Vagina (tissue), 2 donors: ENCODE data around the gene HCRTR1. TPM values are rescaled to one million over a fixed set of nuclear protein-coding genes. Genes with fewer than 3 reads are reported as not detected.

Experiments
- DNase-seq, 2 donors: peaks; one replicate each; pipeline ENCODE4 v3.0.0-alpha.2; 2017; ENCODE audit errors: extremely low spot score in 2 of 2
- H3K27ac ChIP-seq: fragments of 200-600 bp; sonication (generic); one replicate; pipeline ENCODE4 v1.5.1; 2019
- H3K27me3 ChIP-seq: fragments of 200-600 bp; sonication (generic); one replicate; pipeline ENCODE4 v1.5.1; 2019
- H3K36me3 ChIP-seq, 2 donors: fragments of 200-600 bp; sonication (generic); one replicate each; pipeline ENCODE4 v1.5.1; 2017 to 2019
- H3K4me1 ChIP-seq: fragments of 200-600 bp; sonication (generic); one replicate; pipeline ENCODE4 v1.5.1; 2019
- H3K4me3 ChIP-seq, 2 donors: fragments of 200-600 bp; sonication (generic); 1 replicate in 1 of 2; 2 replicates in 1 of 2; pipeline ENCODE4 v1.5.1; 2016 to 2019
- H3K9me3 ChIP-seq: fragments of 200-600 bp; sonication (generic); one replicate; pipeline ENCODE4 v1.5.1; 2019
- CTCF ChIP-seq, 3 experiments: fragments of 450-650 bp in 2 of 3; fragments of 200-600 bp in 1 of 3; sonication (generic) in 1 of 3; IDR thresholded peaks; one replicate each; pipeline ENCODE4 v1.5.1; 2017 to 2019; ENCODE audit warnings: antibody characterized with exemption in 3 of 3, mild to moderate bottlenecking in 2 of 3, moderate library complexity in 2 of 3
- POLR2A ChIP-seq, 2 donors: fragments of 450-650 bp; IDR thresholded peaks; one replicate each; pipeline ENCODE4 v1.6.1; 2017; ENCODE audit warnings: antibody characterized with exemption in 2 of 2, mild to moderate bottlenecking in 2 of 2, moderate library complexity in 2 of 2
- POLR2AphosphoS5 ChIP-seq, 2 donors: sonication (generic); formaldehyde crosslinking; IDR thresholded peaks; one replicate each; pipeline ENCODE4 v1.9.0; 2017; ENCODE audit warnings: antibody characterized with exemption in 2 of 2, mild to moderate bottlenecking in 2 of 2, low read depth in 1 of 2; ENCODE audit not compliant: insufficient read depth in 1 of 2
- intact Hi-C: fragments of 100-400 bp; cut with DNase I; formaldehyde crosslinking; loops from one replicate; pipeline ENCODE4 v1.15.1; 2023
- total RNA-seq: library from RNA; depleted of rRNA; stranded (reverse); fragments of >200 nt; gene quantifications from one replicate; pipeline ENCODE4 v1.2.3, GENCODE V29; 2016

The HCRTR1 gene
- total RNA-seq, 1 donor from 2014 or later = not detected

DNA sequence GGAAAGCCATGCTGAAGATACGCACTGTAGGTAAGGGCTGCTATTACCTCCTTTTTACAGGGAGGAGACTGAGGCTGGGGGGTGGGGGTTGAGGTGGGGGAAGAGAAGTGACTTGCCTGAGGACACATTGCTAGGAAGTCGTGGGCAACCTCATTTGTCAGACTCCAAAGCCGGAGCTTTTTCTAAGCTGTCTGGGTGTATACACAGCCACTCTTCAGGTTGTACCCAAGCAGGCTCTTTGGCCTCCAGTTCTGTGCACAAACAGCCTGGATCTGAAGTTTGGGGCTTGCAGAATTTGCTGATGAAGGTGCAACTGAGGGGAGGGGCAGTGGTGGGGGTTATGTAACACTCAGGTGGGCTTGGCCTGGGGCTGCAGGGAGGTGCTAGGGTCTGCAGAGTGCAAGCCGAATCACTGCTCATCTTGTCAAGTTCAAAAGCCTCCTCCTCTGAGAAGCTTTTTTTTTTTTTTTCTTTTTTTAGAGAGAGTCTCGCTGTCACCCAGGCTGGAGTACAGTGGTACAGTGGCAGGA is 24.3 kb upstream of the HCRTR1 start:
- intact Hi-C loops = loop anchor here (2.0 kb wide), 1 partner anchor 26 kb away; no protein-coding TSS in a partner anchor
- Histone ChIP-seq H3K4me1 (peaks cover 14% of the 10 kb centered on the region), H3K4me3 (no peak overlapping the region), H3K27ac (no peak overlapping the region), H3K9me3 (no peaks in the 10 kb centered on the region), H3K27me3 (no peaks in the 10 kb centered on the region), H3K36me3 (no peaks in the 10 kb centered on the region)
- TF ChIP-seq POLR2AphosphoS5 (IDR thresholded peaks at IDR 0.05; ENCODE audit: insufficient read depth in 1 of 2, low read depth in 1 of 2) (no peak), CTCF (IDR thresholded peaks at IDR 0.05) (no peak), POLR2A (IDR thresholded peaks at IDR 0.05) (no peak)
- no peak for DNase-seq

DNA sequence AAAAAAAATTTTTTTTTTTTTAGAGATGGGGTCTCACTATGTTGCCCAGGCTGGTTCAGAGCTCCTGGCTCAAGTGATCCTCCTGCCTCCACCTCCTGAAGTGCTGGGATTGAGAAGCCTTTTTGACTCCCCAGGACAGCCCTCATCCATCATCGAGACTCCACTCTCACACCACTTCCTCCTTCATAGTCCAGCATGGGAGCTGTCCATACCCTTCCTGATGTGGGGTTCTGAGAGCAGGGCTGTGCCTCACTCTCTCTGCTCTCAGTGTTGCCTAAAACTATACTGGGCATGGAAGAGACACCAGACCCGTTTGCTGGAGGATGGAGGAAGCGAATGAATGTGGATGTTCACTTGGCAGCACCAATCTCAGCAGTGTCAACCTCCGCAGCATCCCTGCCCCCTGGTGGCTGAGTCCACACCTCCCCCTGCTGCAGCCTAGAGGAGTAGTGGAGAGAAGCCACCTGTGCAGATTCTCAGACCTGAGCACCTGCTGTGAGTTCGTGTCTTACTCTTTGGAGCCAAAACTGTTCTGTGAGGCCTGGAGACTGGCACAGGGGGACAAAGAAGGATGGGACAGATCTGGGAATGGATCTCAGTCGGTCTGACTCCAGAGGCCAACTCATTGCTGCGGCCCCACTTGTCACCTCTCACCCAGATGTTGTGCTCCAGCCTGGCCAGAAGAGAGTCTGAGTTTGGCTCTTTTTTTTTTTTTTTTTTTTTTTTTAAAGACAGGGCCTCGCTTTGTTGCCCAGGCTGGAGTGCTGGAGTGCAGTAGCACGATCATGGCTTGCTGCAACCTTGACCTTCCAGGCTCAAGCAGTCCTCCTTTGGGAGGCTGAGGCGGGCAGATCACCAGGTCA is 23.5 kb upstream of the HCRTR1 start:
- TF ChIP-seq POLR2A (IDR thresholded peaks at IDR 0.05) = no peak
- TF ChIP-seq POLR2AphosphoS5 (IDR thresholded peaks at IDR 0.05; ENCODE audit: insufficient read depth in 1 of 2, low read depth in 1 of 2) = no peak
- peak; percentile 62 to 81 (median 79) for TF ChIP-seq CTCF (IDR thresholded peaks at IDR 0.05)
- H3K27me3 ChIP-seq = no peaks in the 10 kb centered on the region
- H3K9me3 ChIP-seq = no peaks in the 10 kb centered on the region
- no peaks in the 10 kb centered on the region for H3K36me3 ChIP-seq
- peaks cover 7% of the 10 kb centered on the region for H3K4me1 ChIP-seq
- intact Hi-C loops = loop anchor here (2.0 kb wide), 1 partner anchor 27 kb away; no protein-coding TSS in a partner anchor
- no peak overlapping the region for H3K27ac ChIP-seq
- H3K4me3 ChIP-seq = no peak overlapping the region
- peak in 1 of 2 donors; percentile 85 for DNase-seq

DNA sequence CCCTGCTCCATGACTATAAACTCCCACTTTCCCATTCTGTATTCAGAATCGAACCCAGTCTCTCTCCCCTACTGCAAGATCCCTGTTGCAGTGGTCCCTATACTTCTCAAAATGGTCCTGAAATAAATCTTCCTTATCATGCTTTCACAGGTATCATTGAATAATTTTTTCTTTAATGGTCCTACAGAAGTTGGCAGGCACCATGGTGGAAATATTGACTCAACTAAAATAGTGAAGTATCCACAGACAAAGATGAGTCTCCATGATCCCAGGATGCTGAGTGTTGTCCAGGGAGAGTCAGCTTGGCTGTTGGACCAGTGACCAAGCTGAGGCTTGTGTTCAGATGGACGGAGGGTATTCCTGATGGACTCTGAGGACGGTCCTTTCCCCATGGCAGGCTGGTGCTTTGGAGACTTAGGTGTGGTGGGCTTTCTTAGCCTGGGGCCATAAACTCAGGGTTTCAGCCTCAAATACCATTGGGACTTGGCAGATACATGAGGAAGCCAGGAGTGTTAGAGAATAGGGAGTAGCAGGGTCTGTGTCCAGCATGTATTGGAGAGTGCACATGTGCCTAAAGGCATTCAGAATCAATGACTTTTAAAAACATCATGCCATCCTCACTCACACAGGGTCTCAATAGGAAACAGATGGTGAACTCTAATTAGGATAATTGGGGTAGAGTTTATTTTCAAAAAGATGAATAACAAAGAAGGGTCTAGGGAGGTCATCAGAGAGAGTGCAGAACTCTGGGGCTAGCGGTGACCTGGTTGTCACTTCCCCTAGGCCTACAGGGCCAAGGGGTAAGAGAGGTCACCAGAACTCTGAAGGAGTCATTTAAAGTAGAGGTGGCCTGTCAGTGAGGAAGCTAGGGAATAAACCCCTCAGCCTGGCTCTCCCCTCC is 21.4 kb upstream of the HCRTR1 start:
- TF ChIP-seq CTCF (IDR thresholded peaks at IDR 0.05) (no peak), POLR2AphosphoS5 (IDR thresholded peaks at IDR 0.05; ENCODE audit: insufficient read depth in 1 of 2, low read depth in 1 of 2) (no peak), POLR2A (IDR thresholded peaks at IDR 0.05) (no peak)
- Histone ChIP-seq H3K4me3 (no peak overlapping the region), H3K27ac (no peak overlapping the region), H3K4me1 (no peaks in the 10 kb centered on the region), H3K36me3 (no peaks in the 10 kb centered on the region), H3K9me3 (no peaks in the 10 kb centered on the region), H3K27me3 (no peaks in the 10 kb centered on the region)
- intact Hi-C loops = no loop called here
- DNase-seq = no peak

- H3K36me3 ChIP-seq = no peaks in the 10 kb centered on the region
- no peak for DNase-seq
- no peaks in the 10 kb centered on the region for H3K9me3 ChIP-seq
- no peaks in the 10 kb centered on the region for H3K27me3 ChIP-seq
- H3K4me1 ChIP-seq = no peaks in the 10 kb centered on the region
- intact Hi-C loops = no loop called here
- no peak overlapping the region for H3K4me3 ChIP-seq
- no peak overlapping the region for H3K27ac ChIP-seq
- TF ChIP-seq POLR2AphosphoS5 (IDR thresholded peaks at IDR 0.05; ENCODE audit: insufficient read depth in 1 of 2, low read depth in 1 of 2) = no peak
- TF ChIP-seq POLR2A (IDR thresholded peaks at IDR 0.05) = no peak
Measured at GRCh38 chr1:31596737-31597097, 20.8 kb upstream of the HCRTR1 start.

DNA sequence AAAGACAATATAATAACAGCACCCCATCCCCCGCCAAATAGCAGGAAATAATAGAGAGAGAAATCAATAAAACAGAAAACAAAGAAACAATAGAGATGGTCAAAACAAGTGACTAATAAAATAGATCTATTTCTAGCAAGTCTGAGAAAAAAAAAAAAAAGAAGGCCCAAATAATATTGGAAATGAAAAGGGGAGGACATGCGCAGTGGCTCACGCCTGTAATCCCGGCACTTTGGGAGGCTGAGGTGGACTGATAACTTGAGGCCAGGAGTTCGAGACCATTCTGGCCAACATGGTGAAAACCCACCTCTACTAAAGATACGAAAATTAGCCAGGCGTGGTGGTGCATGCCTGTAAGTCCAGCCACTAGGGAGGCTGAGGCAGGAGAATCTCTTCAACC is 18.5 kb upstream of the HCRTR1 start:
- no peaks in the 10 kb centered on the region for H3K27me3 ChIP-seq
- H3K4me1 ChIP-seq = no peaks in the 10 kb centered on the region
- no peak for TF ChIP-seq POLR2A (IDR thresholded peaks at IDR 0.05)
- no peak for TF ChIP-seq POLR2AphosphoS5 (IDR thresholded peaks at IDR 0.05; ENCODE audit: insufficient read depth in 1 of 2, low read depth in 1 of 2)
- TF ChIP-seq CTCF (IDR thresholded peaks at IDR 0.05) = no peak
- no peak overlapping the region for H3K27ac ChIP-seq
- H3K4me3 ChIP-seq = no peak overlapping the region
- H3K9me3 ChIP-seq = no peaks in the 10 kb centered on the region
- no peak for DNase-seq
- intact Hi-C loops = no loop called here
- no peaks in the 10 kb centered on the region for H3K36me3 ChIP-seq
